GM21360 (cell line): ENCODE data around the gene ZBED1.
"Not testable (repeated sequence)": the region's sequence is repeated elsewhere in the genome, so short reads cannot be mapped to it uniquely, and the experiment has no call there.

Experiments
- ATAC-seq: cut with Tn5 transposase; IDR thresholded peaks from one replicate; pipeline ENCODE4 v1.9.1; 2021; ENCODE audit warnings: mild to moderate bottlenecking, moderate library complexity; ENCODE audit not compliant: unreplicated experiment

Gene ZBED1

GRCh38 chrX:2498781-2499302 lies 1.9 kb downstream of the ZBED1 start:
- ATAC-seq, result no peak

- ATAC-seq, result no peak
Observed at GRCh38 chrX:2497961-2498780, 2.6 kb downstream of the ZBED1 start.

GRCh38 chrX:2495595-2495994 lies 5.2 kb downstream of the ZBED1 start:
- no peak for ATAC-seq

- ATAC-seq, result no peak
Observed at GRCh38 chrX:2492531-2493218, 8.1 kb downstream of the ZBED1 start.

GRCh38 chrX:2490634-2491033 lies 10.1 kb downstream of the ZBED1 start:
- ATAC-seq, result no peak

- no peak for ATAC-seq
Observed at GRCh38 chrX:2489446-2490445, 11.0 kb downstream of the ZBED1 start.

- no peak for ATAC-seq
Observed at GRCh38 chrX:2488621-2489285, 12.0 kb downstream of the ZBED1 start.

GRCh38 chrX:2487366-2487765 lies 13.4 kb downstream of the ZBED1 start:
- ATAC-seq, result no peak

- ATAC-seq, result no peak
Observed at GRCh38 chrX:2486476-2487133, 14.2 kb downstream of the ZBED1 start.

- ATAC-seq, result no peak
Observed at GRCh38 chrX:2485789-2486345, 14.9 kb downstream of the ZBED1 start.

- ATAC-seq, result no peak
Observed at GRCh38 chrX:2484721-2485648, 15.8 kb downstream of the ZBED1 start.

- ATAC-seq, result no peak
Observed at GRCh38 chrX:2484256-2484655, 16.5 kb downstream of the ZBED1 start.

- no peak for ATAC-seq
Observed at GRCh38 chrX:2483398-2484060, 17.2 kb downstream of the ZBED1 start.

GRCh38 chrX:2481597-2481996 lies 19.2 kb downstream of the ZBED1 start:
- ATAC-seq, result not testable (repeated sequence)

GRCh38 chrX:2479982-2480381 lies 20.8 kb downstream of the ZBED1 start:
- not testable (repeated sequence) for ATAC-seq

GRCh38 chrX:2479420-2479780 lies 21.4 kb downstream of the ZBED1 start:
- ATAC-seq, result no peak

GRCh38 chrX:2478546-2479419 lies 22.0 kb downstream of the ZBED1 start:
- no peak for ATAC-seq
